Muscle layer of colon (tissue), 2 donors: ENCODE measurements around the gene RHOXF2B.
"Not testable (repeated sequence)": the region's sequence is repeated elsewhere in the genome, so short reads cannot be mapped to it uniquely, and the experiment has no call there.

ENCODE experiments used
- H3K27ac ChIP-seq: one replicate; pipeline ENCODE4 v1.7.0; 2013; ENCODE audit warnings: low read depth, mild to moderate bottlenecking, low read length, moderate library complexity
- H3K27me3 ChIP-seq, 2 donors: one replicate each; pipeline ENCODE4 v1.7.0; 2013; ENCODE audit warnings: low read length in 2 of 2, mild to moderate bottlenecking in 2 of 2; ENCODE audit not compliant: insufficient read depth in 2 of 2, control insufficient read depth in 1 of 2
- H3K36me3 ChIP-seq: one replicate; pipeline ENCODE4 v1.7.0; 2013; ENCODE audit warnings: mild to moderate bottlenecking, low read length; ENCODE audit not compliant: insufficient read depth
- H3K4me1 ChIP-seq: one replicate; pipeline ENCODE4 v1.7.0; 2013; ENCODE audit warnings: mild to moderate bottlenecking, low read length; ENCODE audit not compliant: insufficient read depth
- H3K4me3 ChIP-seq, 2 donors: one replicate each; pipeline ENCODE4 v1.7.0; 2013; ENCODE audit warnings: low read length in 2 of 2, low read depth in 1 of 2, mild to moderate bottlenecking in 1 of 2, moderate library complexity in 1 of 2
- H3K9ac ChIP-seq: one replicate; pipeline ENCODE4 v1.7.0; 2013; ENCODE audit warnings: low read length
- H3K9me3 ChIP-seq: one replicate; pipeline ENCODE4 v1.7.0; 2013; ENCODE audit warnings: mild to moderate bottlenecking, low read length
- donor health status: abdominal sarcoma.
- donor health status: Adenocarcinoma of cecum.

RHOXF2B gene

DNA sequence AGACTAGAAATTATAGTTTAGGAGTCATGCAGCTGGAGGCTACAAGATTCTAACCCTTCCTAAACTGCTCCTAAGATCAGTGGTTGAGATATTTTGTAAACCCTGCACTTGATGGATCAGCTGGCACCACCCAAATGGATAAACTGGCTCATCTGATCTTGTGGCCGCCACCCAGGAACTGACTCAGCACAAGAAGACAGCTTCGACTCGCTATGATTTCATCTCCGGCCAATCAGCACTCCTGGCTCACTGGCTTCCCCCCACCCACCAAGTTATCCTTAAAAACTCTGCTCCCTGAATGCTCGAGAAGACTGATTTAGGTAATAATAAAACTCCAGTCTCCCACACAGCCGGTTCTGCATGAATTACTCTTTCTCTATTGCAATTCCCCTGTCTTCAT, 34.8 kb downstream of the RHOXF2B start:
- H3K27ac ChIP-seq, H3K9me3 ChIP-seq, H3K4me3 ChIP-seq, H3K9ac ChIP-seq, H3K36me3 ChIP-seq, H3K4me1 ChIP-seq, H3K27me3 ChIP-seq: not testable (repeated sequence)

DNA sequence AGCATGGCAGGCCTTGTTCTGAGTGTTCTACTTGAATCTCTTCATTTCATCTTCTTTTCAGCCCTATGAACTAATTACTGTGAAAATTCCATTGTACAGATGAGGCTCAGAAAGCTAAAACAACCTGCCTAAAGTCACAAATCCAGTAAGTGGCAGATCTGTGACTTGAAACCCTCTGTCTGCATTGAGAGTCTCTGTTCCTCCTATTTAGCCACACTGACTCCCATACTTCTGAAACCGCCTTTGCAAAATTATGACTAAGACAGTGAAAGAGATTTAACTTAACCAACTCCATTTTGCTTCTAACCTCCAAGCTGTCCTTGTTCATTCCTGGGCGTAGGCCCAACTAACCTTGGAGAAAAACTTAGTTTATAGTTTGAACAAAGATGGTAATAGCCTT, 35.2 kb downstream of the RHOXF2B start:
- H3K9ac ChIP-seq, H3K27me3 ChIP-seq, H3K36me3 ChIP-seq, H3K9me3 ChIP-seq, H3K4me3 ChIP-seq, H3K4me1 ChIP-seq, H3K27ac ChIP-seq: not testable (repeated sequence)

DNA sequence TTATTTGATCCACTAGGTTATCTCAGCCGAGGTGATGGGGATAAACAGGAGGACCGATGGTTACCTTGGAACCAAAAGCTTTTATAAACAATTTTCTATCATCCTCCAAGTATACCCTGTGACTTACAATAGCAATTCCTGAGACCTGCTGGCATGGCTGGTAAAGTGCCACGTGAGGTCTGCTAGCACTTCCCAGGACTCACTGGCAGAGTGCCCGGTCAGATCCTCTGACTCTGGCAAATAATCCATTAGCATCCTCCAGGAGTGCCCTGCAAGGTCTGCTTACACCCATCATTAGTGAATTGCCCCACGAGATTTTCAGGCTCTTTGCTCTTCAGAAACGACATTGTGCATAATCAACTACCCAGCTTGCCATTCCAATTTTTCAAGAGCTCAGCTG, 37.3 kb downstream of the RHOXF2B start:
- H3K27ac ChIP-seq = not testable (repeated sequence)

DNA sequence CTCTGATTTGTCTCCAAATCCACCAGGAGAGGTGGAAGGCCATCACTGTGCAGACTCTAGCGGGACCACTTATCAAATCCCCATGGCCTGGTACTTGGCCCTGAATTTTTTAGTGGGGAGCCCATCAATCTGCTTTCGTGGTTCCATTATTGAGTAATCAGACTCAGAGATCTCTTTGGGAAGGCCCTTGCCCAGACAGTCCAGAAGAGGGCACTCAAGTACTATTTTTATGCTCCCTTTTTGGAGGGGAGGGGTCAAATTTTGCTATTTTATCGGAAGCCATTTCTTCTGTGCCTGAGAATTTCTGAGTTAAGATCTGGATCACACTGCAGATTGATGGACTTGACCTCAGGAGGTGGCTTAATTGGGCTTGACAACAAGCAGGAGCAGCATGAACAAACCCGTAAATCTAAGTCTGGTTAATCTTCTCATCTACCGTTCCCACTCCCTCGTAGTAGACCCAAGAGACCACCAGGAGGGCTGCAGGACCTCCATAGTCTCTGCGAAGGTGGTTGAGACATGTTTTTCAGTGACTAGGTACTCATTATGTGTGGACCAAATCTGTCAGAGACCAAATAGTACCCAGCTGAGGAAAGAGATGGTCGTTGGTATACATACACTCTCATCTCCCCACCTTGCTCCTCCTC, 38.3 kb downstream of the RHOXF2B start:
- not testable (repeated sequence) for H3K4me3 ChIP-seq, H3K9me3 ChIP-seq, H3K27me3 ChIP-seq, H3K4me1 ChIP-seq, H3K27ac ChIP-seq, H3K9ac ChIP-seq, H3K36me3 ChIP-seq

More for the DNA sequence above, 37.3 kb downstream of the RHOXF2B start:
- H3K36me3 ChIP-seq, H3K4me1 ChIP-seq, H3K27me3 ChIP-seq, H3K9me3 ChIP-seq, H3K4me3 ChIP-seq, H3K9ac ChIP-seq: not testable (repeated sequence)

DNA sequence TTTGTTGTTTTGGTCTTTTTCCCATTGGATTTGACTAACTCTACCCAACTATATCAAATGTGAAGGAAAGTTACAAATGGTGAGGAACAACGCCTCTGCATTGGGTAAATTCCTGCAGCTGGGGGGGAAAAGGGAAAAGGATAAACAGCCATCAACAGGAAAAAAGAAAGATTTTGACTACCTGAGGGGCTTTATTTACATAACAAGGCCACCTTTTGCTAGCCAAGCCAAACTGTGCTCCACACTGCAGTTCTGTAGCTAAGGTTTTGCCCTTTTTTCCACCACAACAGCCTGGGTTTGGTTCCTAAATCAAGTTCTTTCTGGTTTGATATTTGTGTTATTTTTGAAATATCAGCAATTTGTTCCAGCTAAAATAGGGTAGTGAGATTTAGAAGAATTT, 40.8 kb downstream of the RHOXF2B start:
- no peaks in the 10 kb centered on the region for H3K9me3 ChIP-seq
- H3K27me3 ChIP-seq = no peaks in the 10 kb centered on the region

DNA sequence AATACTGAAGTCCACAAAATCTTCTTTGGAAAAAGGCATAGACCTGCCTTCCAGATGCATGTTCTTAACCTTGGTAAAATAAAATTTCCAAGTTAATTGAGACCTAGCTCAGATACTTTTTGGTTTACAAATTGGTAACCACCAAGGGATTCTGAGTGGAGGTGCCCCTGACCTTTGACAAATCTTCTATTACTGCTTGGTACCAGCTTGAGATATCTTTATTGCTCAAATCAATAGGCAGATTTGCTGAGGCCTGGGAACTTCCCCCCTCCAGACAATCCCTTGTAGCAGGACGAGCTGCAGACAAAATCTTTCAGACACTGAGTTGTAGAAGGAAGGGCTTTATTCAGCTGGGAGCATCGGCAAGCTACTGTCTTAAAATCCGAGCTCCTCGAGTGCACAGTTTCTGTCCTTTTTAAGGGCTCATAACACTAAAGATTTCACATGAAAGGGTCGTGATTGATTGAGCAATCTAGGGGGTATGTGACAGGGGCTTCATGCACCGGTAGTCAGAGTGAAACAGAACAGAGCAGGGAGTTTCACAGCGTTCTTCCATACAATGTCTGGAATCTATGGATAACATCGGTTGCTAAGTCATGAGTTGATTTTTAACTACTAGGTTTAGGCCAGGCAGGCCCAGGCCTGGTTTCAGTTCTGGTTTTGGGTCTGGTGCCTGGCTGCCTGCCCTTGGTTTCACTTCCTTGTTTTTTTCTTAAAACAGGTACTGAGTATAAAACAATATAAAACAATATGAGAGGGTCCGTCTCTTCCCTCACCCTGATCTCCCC, 41.8 kb downstream of the RHOXF2B start:
- H3K27ac ChIP-seq, H3K9ac ChIP-seq, H3K4me3 ChIP-seq, H3K4me1 ChIP-seq, H3K9me3 ChIP-seq, H3K36me3 ChIP-seq, H3K27me3 ChIP-seq: not testable (repeated sequence)

More for the DNA sequence above, 40.8 kb downstream of the RHOXF2B start:
- Histone ChIP-seq H3K9ac (no peak overlapping the region), H3K36me3 (no peaks in the 10 kb centered on the region), H3K4me3 (no peak overlapping the region), H3K27ac (no peak overlapping the region), H3K4me1 (no peaks in the 10 kb centered on the region)

DNA sequence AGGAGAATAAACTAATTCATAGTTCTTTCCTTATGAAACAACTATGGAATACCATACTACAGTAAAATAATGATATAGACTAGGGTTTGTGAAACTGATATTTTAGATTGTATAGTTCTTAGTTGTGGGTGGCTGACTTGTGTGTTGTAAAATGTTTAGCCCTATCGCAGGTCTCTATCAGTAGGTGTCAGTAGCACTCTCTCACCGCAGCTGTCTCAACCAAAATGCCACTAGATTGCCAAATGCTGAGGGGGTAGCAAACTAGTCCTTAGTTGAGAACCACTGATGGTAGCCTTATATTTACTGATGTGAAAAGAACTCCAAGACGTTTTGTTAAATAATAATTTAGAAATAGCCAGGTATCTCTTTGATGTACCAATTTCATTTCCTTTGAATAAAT, 48.1 kb downstream of the RHOXF2B start:
- Histone ChIP-seq H3K36me3 (no peaks in the 10 kb centered on the region), H3K9me3 (no peaks in the 10 kb centered on the region), H3K4me3 (no peak overlapping the region), H3K4me1 (no peaks in the 10 kb centered on the region), H3K27me3 (no peaks in the 10 kb centered on the region), H3K27ac (no peak overlapping the region), H3K9ac (no peak overlapping the region)

DNA sequence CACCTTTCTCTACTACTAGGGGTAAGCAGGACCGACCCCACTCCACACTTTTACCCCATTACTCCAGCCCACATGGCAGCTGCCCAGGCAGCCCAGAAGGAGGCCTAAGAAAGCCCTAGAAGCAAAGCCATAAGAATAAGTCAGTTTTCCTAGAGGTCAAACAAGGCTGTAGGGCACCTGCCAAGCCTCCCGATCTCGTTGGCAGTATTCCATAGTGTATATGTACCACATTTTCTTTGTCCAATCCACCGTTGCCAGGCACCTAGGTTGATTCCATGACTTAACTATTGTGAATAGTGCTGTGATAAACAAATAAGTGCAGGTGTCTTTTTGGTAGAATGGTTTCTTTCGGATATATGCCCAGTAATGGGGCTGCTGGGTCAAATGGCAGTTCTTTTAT, 54.2 kb downstream of the RHOXF2B start:
- Histone ChIP-seq H3K27ac (no peak overlapping the region), H3K9me3 (no peaks in the 10 kb centered on the region), H3K9ac (no peak overlapping the region), H3K36me3 (no peaks in the 10 kb centered on the region), H3K27me3 (peaks cover 7 to 12% of the 10 kb centered on the region in 2 donors), H3K4me1 (no peaks in the 10 kb centered on the region), H3K4me3 (no peak overlapping the region)

DNA sequence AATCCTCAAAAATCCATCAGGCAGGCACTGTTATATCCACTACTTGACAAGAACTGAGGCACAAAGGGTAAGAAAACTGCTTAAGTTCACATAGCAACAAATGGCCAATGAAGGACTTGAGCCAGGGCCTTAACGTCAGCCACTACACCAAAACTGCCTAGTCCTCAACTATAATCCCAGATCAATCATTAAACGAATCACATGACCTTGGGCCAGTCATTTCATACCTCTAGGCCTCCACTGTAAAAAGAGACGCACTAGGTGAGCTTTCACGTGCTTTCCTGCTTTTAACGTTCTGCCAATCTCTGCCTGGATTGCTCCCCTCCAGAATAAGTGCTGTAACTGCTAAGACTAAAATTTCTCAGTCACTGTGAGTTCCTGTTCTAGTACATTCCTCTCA, 54.7 kb downstream of the RHOXF2B start:
- no peak overlapping the region for H3K4me3 ChIP-seq
- H3K9ac ChIP-seq = no peak overlapping the region
- no peaks in the 10 kb centered on the region for H3K4me1 ChIP-seq
- no peaks in the 10 kb centered on the region for H3K36me3 ChIP-seq
- H3K27ac ChIP-seq = no peak overlapping the region
- no peaks in the 10 kb centered on the region for H3K9me3 ChIP-seq
- peaks cover 12 to 14% of the 10 kb centered on the region in 2 donors for H3K27me3 ChIP-seq
